Fibroblast of lung (primary cell): ENCODE data around the gene CCNJL.

ENCODE experiments used
- CTCF ChIP-seq, 2 donors: IDR thresholded peaks in 1 of 2; conservative IDR thresholded peaks in 1 of 2; 1 replicate in 1 of 2; 2 replicates in 1 of 2; pipeline ENCODE4 v1.5.1; 2011 to 2012; ENCODE audit warnings: low read length in 2 of 2, control low read depth in 1 of 2, inconsistent platforms in 1 of 2, low read depth in 1 of 2, mild to moderate bottlenecking in 1 of 2
- EZH2 ChIP-seq: IDR thresholded peaks from 2 replicates; pipeline ENCODE4 v1.5.1; 2012; ENCODE audit warnings: low read length, control low read depth, mild to moderate bottlenecking; ENCODE audit errors: missing control alignments

- TF ChIP-seq CTCF (conservative IDR thresholded peaks at IDR 0.05 in 1 of 2, IDR thresholded peaks at IDR 0.05 in 1 of 2; ENCODE audit: low read depth in 1 of 2, low read length in 2 of 2) (no peak), EZH2 (no peak)
These were observed 44.2 kb downstream of the CCNJL start for GRCh38 chr5:160268121-160268520.
